Measurements from ENCODE around the gene RUFY3.
A peak's percentile ranks its signal among the peaks of the same experiment; 100 is the strongest.

RUFY3 gene

DNA sequence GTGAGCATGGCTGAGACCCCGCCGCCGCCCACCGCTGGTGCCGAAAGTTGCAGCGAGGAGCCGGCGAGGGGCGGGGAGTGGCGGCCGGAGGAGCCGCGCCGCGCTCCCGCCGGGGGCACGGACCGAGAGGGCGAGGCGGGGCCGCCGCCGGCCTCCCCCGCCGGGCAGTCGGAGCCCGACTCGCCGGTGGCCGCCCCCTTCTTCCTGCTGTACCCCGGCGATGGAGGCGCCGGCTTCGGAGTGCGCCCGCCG lies 16.9 kb upstream of the RUFY3 start:
- H3K4me1 ChIP-seq (ENCODE audit: control insufficient read depth, insufficient read depth, low read length), result peaks cover 6% of the 10 kb centered on the region
- peak overlapping the region; percentile 77 for H3K4me3 ChIP-seq (ENCODE audit: insufficient read depth, low read depth, low read length)
- H3K27ac ChIP-seq (ENCODE audit: insufficient read depth, low read depth, low read length, poor library complexity, severe bottlenecking), result peak overlapping the region; percentile 77
- H3K9me3 ChIP-seq (ENCODE audit: control insufficient read depth, low read length), result no peaks in the 10 kb centered on the region
- WGBS, 2 experiments, result 0% methylated on average over 39 of the region's 39 CpGs
- H3K27me3 ChIP-seq (ENCODE audit: control insufficient read depth, insufficient read depth, low read length, poor library complexity, severe bottlenecking), result peaks cover 4% of the 10 kb centered on the region
- H3K36me3 ChIP-seq (ENCODE audit: control insufficient read depth, insufficient read depth, low read length), result no peaks in the 10 kb centered on the region

DNA sequence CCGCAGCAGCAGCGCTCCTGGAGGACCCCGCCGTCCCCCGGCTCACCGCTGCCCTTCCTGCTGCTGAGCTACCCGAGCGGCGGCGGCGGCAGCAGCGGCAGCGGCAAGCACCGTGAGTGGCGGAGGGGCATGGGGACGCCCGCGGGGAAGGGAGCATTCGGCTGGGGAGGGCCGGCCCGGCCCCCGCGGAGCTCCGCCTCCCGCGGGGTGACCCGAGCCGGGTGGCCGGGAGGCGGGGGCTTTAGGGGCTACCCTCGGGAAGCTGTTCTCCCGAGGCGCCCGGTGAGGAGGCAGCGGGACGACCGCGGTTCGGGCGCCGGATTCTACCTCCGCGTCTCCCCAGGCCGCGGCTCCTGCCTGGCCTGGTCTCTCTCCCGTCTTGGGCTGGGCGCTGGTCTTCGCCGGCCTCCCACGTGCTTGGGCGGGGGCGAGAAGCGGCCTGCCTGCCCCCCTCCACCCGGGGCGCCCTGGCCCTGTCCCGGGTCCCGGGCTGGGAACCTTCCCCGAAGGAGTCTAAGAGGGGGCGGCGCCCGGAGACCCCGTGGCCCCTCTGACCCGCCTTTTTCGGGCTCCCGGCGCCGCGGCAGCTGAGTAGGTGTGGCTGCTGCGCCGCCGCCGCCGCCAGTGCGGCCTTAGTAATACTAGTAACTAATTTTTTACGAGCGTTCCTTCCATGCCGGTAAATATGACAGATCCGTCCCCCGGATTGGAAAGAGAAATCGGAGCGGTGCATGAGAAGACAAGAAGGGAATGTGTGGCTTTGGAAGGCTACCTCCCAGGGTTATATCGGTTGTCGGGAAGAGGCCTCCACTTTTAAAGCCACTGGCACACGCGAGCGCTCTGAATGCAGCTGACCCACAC lies 16.4 kb upstream of the RUFY3 start:
- no peaks in the 10 kb centered on the region for H3K9me3 ChIP-seq (ENCODE audit: control insufficient read depth, low read length)
- peak overlapping the region; percentile 77 for H3K27ac ChIP-seq (ENCODE audit: insufficient read depth, low read depth, low read length, poor library complexity, severe bottlenecking)
- peaks cover 6% of the 10 kb centered on the region for H3K4me1 ChIP-seq (ENCODE audit: control insufficient read depth, insufficient read depth, low read length)
- peaks cover 4% of the 10 kb centered on the region for H3K27me3 ChIP-seq (ENCODE audit: control insufficient read depth, insufficient read depth, low read length, poor library complexity, severe bottlenecking)
- no peaks in the 10 kb centered on the region for H3K36me3 ChIP-seq (ENCODE audit: control insufficient read depth, insufficient read depth, low read length)
- WGBS, 2 experiments, result 1% methylated on average over 86 of the region's 86 CpGs
- peak overlapping the region; percentile 77 for H3K4me3 ChIP-seq (ENCODE audit: insufficient read depth, low read depth, low read length)

DNA sequence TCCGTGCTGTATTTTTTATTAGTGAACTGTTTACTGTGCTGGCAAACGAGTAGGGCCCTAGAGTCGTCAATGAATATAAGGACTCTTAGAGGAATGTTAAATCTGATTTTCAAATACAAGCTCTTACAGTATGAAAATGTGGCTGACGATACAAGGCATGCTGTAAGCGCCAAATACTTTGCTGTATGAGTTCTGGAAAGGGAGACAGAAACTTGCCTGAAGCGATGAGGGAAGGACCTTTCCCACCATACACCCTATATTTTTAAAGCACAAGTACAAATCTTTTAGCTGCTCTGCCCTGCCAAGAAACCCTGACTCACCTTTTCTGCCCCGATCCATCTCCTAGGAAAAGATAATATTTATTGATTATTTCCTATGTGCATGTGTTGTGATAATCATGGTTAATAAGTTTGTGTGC lies 15.7 kb upstream of the RUFY3 start:
- Histone ChIP-seq H3K9me3 (ENCODE audit: control insufficient read depth, low read length) (no peaks in the 10 kb centered on the region), H3K4me1 (ENCODE audit: control insufficient read depth, insufficient read depth, low read length) (peaks cover 6% of the 10 kb centered on the region), H3K27ac (ENCODE audit: insufficient read depth, low read depth, low read length, poor library complexity, severe bottlenecking) (no peak overlapping the region), H3K36me3 (ENCODE audit: control insufficient read depth, insufficient read depth, low read length) (no peaks in the 10 kb centered on the region), H3K4me3 (ENCODE audit: insufficient read depth, low read depth, low read length) (peak overlapping the region; percentile 77), H3K27me3 (ENCODE audit: control insufficient read depth, insufficient read depth, low read length, poor library complexity, severe bottlenecking) (peaks cover 4% of the 10 kb centered on the region)
- 25% methylated on average over 6 to 7 of the region's 7 CpGs for WGBS, 2 experiments

DNA sequence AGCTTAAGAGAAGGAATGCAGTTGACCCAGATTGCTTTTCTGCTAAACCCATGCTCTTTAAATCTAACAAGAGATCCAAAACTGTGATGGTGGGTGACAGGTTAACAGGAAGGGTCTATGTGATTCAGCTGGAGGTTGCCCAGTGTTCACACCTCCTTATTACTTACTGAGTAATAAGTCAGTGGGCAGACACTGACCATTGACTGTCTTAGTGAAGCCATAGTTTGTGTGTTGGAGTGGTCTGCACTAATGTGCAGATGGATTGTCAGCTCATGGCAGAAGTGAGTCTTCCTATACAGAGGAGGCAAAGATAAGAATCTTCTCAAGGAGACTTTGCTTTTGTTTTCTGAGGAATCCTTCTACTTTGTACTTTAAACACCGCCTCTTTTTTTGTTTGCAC lies 15.2 kb upstream of the RUFY3 start:
- Histone ChIP-seq H3K9me3 (ENCODE audit: control insufficient read depth, low read length) (no peaks in the 10 kb centered on the region), H3K36me3 (ENCODE audit: control insufficient read depth, insufficient read depth, low read length) (no peaks in the 10 kb centered on the region), H3K27me3 (ENCODE audit: control insufficient read depth, insufficient read depth, low read length, poor library complexity, severe bottlenecking) (peaks cover 4% of the 10 kb centered on the region), H3K27ac (ENCODE audit: insufficient read depth, low read depth, low read length, poor library complexity, severe bottlenecking) (no peak overlapping the region), H3K4me1 (ENCODE audit: control insufficient read depth, insufficient read depth, low read length) (peaks cover 6% of the 10 kb centered on the region), H3K4me3 (ENCODE audit: insufficient read depth, low read depth, low read length) (peak overlapping the region; percentile 77)
- no CpG with 5 or more reads among the region's 1 CpG for WGBS, 2 experiments

DNA sequence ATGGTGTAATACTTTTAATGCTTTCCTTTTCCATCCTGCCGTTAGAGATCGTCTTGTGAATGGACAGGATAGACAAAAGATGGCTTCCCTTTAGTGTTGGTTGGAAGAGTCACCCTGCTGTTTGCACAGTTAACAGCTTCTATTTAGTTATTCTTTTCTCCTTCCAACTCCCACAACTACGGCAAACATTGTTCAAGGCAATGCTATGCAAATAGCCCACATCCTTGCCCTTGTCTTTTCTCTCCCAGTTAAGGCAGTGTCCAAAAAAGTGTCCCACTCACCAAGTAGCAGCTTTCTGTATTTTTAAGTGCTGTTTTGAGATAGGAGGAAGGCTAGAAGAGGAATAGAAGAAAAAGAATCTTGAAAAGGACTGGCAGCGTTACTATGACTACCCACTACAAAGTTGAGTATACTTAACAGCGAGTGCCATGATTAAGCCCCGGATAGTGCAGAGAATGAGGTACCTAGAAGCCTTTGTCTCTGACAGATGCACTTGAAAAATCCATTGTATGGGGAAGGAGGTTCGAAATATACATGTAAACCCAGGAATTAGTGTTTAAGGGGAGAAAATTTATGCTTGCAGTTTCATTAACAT lies 12.1 kb upstream of the RUFY3 start:
- Histone ChIP-seq H3K36me3 (ENCODE audit: control insufficient read depth, insufficient read depth, low read length) (no peaks in the 10 kb centered on the region), H3K27me3 (ENCODE audit: control insufficient read depth, insufficient read depth, low read length, poor library complexity, severe bottlenecking) (peaks cover 4% of the 10 kb centered on the region), H3K4me3 (ENCODE audit: insufficient read depth, low read depth, low read length) (no peak overlapping the region), H3K27ac (ENCODE audit: insufficient read depth, low read depth, low read length, poor library complexity, severe bottlenecking) (peak overlapping the region; percentile 81), H3K4me1 (ENCODE audit: control insufficient read depth, insufficient read depth, low read length) (peaks cover 4% of the 10 kb centered on the region), H3K9me3 (ENCODE audit: control insufficient read depth, low read length) (no peaks in the 10 kb centered on the region)
- 55% methylated on average over 6 of the region's 7 CpGs for WGBS, 2 experiments

DNA sequence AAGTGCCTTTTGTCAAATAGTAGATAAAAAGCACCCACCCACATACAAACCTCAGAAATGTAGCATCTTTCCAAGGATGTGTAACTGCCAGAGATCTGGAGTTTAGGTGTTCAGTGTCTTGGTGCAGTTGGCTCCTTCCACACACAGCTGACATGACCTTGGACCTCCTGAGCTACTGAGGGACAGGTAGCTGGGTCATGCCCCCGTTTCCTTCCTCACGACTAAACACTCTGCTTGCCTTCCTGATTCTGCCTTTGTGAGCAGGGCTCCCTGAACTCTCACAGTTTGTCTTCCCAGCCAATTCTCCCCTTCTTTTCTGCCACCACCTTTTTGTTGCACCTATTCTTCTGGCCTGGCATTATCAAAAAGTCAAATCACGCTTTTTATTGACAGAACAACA lies 10.2 kb upstream of the RUFY3 start:
- H3K36me3 ChIP-seq (ENCODE audit: control insufficient read depth, insufficient read depth, low read length), result no peaks in the 10 kb centered on the region
- H3K27ac ChIP-seq (ENCODE audit: insufficient read depth, low read depth, low read length, poor library complexity, severe bottlenecking), result no peak overlapping the region
- no peaks in the 10 kb centered on the region for H3K27me3 ChIP-seq (ENCODE audit: control insufficient read depth, insufficient read depth, low read length, poor library complexity, severe bottlenecking)
- no peaks in the 10 kb centered on the region for H3K9me3 ChIP-seq (ENCODE audit: control insufficient read depth, low read length)
- 86 to 91% methylated on average over 3 of the region's 3 CpGs for WGBS, 2 experiments
- H3K4me1 ChIP-seq (ENCODE audit: control insufficient read depth, insufficient read depth, low read length), result no peaks in the 10 kb centered on the region
- H3K4me3 ChIP-seq (ENCODE audit: insufficient read depth, low read depth, low read length), result no peak overlapping the region

DNA sequence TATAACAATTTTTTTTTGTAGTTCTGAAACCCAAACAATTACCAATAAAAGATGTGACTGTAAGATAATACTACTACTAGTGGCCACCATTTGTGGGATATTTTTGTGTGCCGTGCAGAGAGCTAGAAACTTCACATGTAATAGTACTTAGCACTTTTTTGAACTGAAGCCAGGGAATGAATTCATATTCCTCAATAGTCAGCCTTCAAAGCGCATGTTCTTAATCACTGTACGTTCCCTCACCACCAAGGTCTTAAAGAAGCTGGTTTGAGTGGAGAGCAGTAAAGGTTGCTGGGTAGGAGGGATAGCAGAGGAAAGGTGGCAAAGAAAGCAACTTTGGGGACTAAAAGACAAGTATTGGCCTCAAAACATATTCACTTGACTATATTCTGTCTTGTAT lies 9.6 kb upstream of the RUFY3 start:
- 90 to 96% methylated on average over 3 of the region's 3 CpGs for WGBS, 2 experiments
- Histone ChIP-seq H3K27ac (ENCODE audit: insufficient read depth, low read depth, low read length, poor library complexity, severe bottlenecking) (no peak overlapping the region), H3K27me3 (ENCODE audit: control insufficient read depth, insufficient read depth, low read length, poor library complexity, severe bottlenecking) (no peaks in the 10 kb centered on the region), H3K36me3 (ENCODE audit: control insufficient read depth, insufficient read depth, low read length) (no peaks in the 10 kb centered on the region), H3K9me3 (ENCODE audit: control insufficient read depth, low read length) (no peaks in the 10 kb centered on the region), H3K4me3 (ENCODE audit: insufficient read depth, low read depth, low read length) (no peak overlapping the region), H3K4me1 (ENCODE audit: control insufficient read depth, insufficient read depth, low read length) (no peaks in the 10 kb centered on the region)

DNA sequence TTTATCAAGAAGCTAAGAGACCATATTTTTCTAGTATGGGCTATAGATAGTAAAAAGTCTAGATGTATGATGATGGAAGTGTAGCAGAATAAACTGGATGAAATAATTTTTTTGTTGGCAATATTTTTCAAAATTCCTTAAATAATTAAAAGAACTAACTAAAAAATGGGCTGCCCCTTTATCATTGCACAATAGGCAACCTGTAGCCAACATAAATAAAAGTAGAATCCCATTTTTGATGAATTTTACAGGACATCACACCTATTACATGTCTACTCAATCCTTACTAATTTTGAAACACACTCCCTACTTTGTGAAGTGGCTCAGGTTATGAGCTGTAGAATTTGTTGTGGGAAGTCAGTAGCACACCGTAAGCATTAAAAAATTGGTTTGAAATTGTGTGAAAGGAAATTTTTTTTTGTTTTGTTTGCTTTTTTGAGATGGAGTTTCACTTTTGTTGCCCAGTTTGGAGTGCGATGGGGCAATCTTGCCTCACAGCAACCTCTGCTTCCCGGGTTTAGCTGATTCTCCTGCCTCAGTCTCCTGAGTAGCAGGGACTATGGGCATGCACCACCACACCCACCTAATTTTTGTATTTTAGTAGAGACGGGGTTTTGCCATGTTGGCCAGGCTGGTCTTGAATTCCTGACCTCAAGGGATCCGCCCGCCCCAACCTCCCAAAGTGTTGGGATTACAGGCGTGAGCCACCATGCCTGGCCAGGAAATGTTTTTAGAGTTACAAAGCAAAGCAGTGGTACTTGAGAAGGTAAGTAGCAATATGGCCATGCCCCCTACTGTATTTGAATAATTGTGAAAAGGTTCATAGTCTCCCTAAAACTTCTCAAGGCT lies 8.9 kb upstream of the RUFY3 start:
- Histone ChIP-seq H3K4me1 (ENCODE audit: control insufficient read depth, insufficient read depth, low read length) (no peaks in the 10 kb centered on the region), H3K27ac (ENCODE audit: insufficient read depth, low read depth, low read length, poor library complexity, severe bottlenecking) (no peak overlapping the region), H3K27me3 (ENCODE audit: control insufficient read depth, insufficient read depth, low read length, poor library complexity, severe bottlenecking) (no peaks in the 10 kb centered on the region), H3K9me3 (ENCODE audit: control insufficient read depth, low read length) (no peaks in the 10 kb centered on the region), H3K36me3 (ENCODE audit: control insufficient read depth, insufficient read depth, low read length) (no peaks in the 10 kb centered on the region), H3K4me3 (ENCODE audit: insufficient read depth, low read depth, low read length) (no peak overlapping the region)
- 86 to 89% methylated on average over 7 of the region's 7 CpGs for WGBS, 2 experiments

DNA sequence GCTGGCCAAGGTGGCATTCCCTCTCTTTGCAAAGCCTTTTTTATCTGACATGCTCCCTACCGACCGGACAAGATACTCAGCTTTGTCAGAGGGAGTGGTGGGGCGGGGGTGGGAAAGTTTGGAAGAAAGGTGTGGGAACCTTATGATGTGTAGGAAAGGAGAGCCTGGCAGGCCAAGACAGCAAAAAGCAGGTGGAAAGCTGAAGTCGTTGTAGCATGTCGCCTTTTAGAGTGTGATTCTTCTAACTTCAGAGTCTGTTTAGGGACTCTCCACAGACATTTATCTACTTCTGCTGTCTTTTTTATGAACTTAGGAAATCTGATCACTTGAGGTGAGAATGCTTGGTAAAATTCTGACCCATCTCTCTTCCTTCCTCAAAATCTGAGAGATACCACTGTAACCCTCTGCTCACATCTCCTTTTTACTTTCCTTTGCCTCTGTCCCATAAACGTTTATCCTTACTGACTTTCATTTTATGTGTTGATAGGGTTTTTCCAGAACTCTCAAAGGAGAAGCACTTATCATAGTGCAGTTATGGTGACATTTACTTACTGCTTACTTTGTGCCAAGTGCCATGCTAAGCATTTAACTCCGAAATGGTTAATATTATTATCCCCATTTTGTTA lies 8.2 kb upstream of the RUFY3 start:
- Histone ChIP-seq H3K27ac (ENCODE audit: insufficient read depth, low read depth, low read length, poor library complexity, severe bottlenecking) (no peak overlapping the region), H3K4me1 (ENCODE audit: control insufficient read depth, insufficient read depth, low read length) (no peaks in the 10 kb centered on the region), H3K9me3 (ENCODE audit: control insufficient read depth, low read length) (no peaks in the 10 kb centered on the region), H3K36me3 (ENCODE audit: control insufficient read depth, insufficient read depth, low read length) (no peaks in the 10 kb centered on the region), H3K27me3 (ENCODE audit: control insufficient read depth, insufficient read depth, low read length, poor library complexity, severe bottlenecking) (no peaks in the 10 kb centered on the region), H3K4me3 (ENCODE audit: insufficient read depth, low read depth, low read length) (no peak overlapping the region)
- WGBS, 2 experiments, result 75 to 78% methylated on average over 6 to 7 of the region's 7 CpGs
